Thymus (tissue), 11 donors: Measurements from ENCODE around the gene DENND4A. TPM values are rescaled to one million over a fixed set of nuclear protein-coding genes. Genes with fewer than 3 reads are reported as not detected.

Experiments used
- DNase-seq, 9 donors: peaks; one replicate each; pipeline ENCODE4 v3.0.0-alpha.2; 2013; ENCODE audit warnings: low spot score in 9 of 9, low read depth in 6 of 9, missing footprints in 1 of 9
- H3K27ac ChIP-seq, 2 donors: one replicate each; pipeline ENCODE4 v1.5.1; 2013; ENCODE audit warnings: control low read depth in 1 of 2, low read depth in 1 of 2, low read length in 1 of 2, mild to moderate bottlenecking in 1 of 2, moderate library complexity in 1 of 2
- H3K27me3 ChIP-seq, 2 donors: one replicate each; pipeline ENCODE4 v1.5.1; 2013; ENCODE audit warnings: low read length in 1 of 2; ENCODE audit not compliant: control insufficient read depth in 2 of 2, insufficient read depth in 1 of 2
- H3K36me3 ChIP-seq, 2 donors: one replicate each; pipeline ENCODE4 v1.5.1; 2013; ENCODE audit warnings: low read length in 1 of 2, mild to moderate bottlenecking in 1 of 2, moderate library complexity in 1 of 2; ENCODE audit not compliant: control insufficient read depth in 2 of 2, insufficient read depth in 2 of 2
- H3K4me1 ChIP-seq, 2 donors: one replicate each; pipeline ENCODE4 v1.5.1; 2013; ENCODE audit warnings: low read length in 2 of 2; ENCODE audit not compliant: control insufficient read depth in 2 of 2, insufficient read depth in 2 of 2
- H3K4me3 ChIP-seq, 2 donors: one replicate each; pipeline ENCODE4 v1.5.1; 2013; ENCODE audit warnings: low read length in 2 of 2, control low read depth in 1 of 2, mild to moderate bottlenecking in 1 of 2
- H3K9me3 ChIP-seq, 2 donors: one replicate each; pipeline ENCODE4 v1.5.1; 2013; ENCODE audit warnings: low read length in 1 of 2, mild to moderate bottlenecking in 1 of 2; ENCODE audit not compliant: control insufficient read depth in 2 of 2, insufficient read depth in 1 of 2
- WGBS: extraction: QIAGEN DNeasy Blood & Tissue Kit; methylation state at CpG from one replicate; pipeline ENCODE4 v1.1.7; 2013; 5-methylcytosine and 5-hydroxymethylcytosine counted together
- polyA plus RNA-seq: library from polyadenylated mRNA; stranded (reverse); fragments of 200-250 nt; gene quantifications from one replicate; pipeline ENCODE4 v1.2.3, GENCODE V29; 2013
- total RNA-seq: library from RNA; stranded (reverse); fragments of 120-200 nt; gene quantifications from one replicate; pipeline ENCODE4 v1.2.4, GENCODE V29; 2013
- donor health status: healthy.

The DENND4A gene
- total and polyA plus RNA-seq, 2 donors = 15.9 to 23.8 TPM

DNA sequence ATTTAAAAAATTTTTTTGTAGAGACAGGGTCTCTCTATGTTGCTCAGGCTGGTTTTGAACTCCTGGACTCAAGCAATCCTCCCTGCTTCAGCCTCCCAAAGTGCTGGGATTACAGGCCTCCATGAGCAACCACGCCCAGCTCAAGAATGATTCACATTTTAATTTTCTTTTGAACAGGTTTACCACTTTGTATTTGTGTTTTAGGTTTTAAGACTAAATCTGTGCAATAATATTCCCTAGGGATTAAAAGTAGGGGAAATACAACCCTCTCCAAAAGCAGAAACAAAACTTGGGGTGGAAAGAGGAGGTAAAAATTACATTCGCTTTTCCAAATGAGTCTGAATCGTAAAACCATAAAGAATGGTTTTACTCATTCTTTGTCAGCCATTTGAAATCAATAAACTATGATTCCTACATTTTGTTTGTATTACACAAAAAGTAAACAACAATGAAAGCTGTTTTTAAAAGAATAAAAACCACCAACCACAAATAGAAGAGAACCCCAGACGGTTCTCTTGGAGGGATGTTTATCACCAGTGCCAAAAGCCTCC lies 132.5 kb downstream of the DENND4A start:
- no peaks in the 10 kb centered on the region for H3K27me3 ChIP-seq
- no peaks in the 10 kb centered on the region for H3K9me3 ChIP-seq
- no peak for DNase-seq
- no peaks in the 10 kb centered on the region for H3K4me1 ChIP-seq
- 97% methylated on average over 4 of the region's 4 CpGs for WGBS
- peaks cover 7 to 36% of the 10 kb centered on the region in 2 donors for H3K36me3 ChIP-seq
- H3K4me3 ChIP-seq = no peak overlapping the region
- H3K27ac ChIP-seq = no peak overlapping the region

DNA sequence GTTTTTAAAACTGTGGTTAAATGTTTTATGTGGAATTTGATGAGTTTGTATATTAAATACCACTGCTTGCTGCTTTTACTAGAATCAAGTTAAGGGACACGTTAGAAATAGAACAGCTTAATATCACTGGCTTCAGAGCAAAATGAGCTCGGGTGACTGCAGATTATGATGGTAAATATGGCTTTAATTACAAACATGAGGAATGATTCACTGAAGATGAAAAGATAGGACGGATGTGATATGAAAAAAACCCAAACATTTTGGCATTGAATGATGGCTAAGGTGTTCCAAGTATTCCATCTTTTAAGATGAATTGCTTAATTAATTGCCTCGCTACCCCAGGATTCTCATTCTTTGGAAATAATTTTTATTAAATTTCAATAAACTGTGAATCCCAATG lies 136.6 kb downstream of the DENND4A start:
- Histone ChIP-seq H3K9me3 (no peaks in the 10 kb centered on the region), H3K27me3 (no peaks in the 10 kb centered on the region), H3K4me1 (no peaks in the 10 kb centered on the region), H3K36me3 (peaks cover 10 to 30% of the 10 kb centered on the region in 2 donors), H3K27ac (no peak overlapping the region), H3K4me3 (no peak overlapping the region)
- WGBS = 92% methylated on average over 4 of the region's 4 CpGs
- DNase-seq = no peak

DNA sequence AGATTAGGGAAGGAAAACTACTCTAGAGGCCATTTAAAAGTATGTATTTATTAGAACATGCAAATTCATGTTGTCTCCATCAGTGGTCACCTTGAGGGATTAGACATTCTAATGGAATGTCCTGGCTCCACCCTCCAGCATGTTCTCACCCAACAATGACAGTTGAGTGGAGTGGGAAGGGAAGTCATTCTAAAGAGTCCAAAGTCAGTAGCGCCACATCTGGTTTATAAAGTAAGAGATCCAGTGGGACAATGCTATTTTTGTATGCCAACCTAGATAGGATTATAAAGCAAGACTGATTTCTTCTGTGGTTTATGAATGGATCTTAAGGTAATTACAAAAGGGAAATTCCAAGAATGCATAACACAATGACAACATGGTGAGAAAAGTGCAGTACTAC lies 137.1 kb downstream of the DENND4A start:
- 100% methylated on average over 1 of the region's 1 CpG for WGBS
- no peaks in the 10 kb centered on the region for H3K9me3 ChIP-seq
- no peak overlapping the region for H3K4me3 ChIP-seq
- no peaks in the 10 kb centered on the region for H3K27me3 ChIP-seq
- no peak for DNase-seq
- H3K27ac ChIP-seq = no peak overlapping the region
- H3K36me3 ChIP-seq = peaks cover 10 to 27% of the 10 kb centered on the region in 2 donors
- no peaks in the 10 kb centered on the region for H3K4me1 ChIP-seq

DNA sequence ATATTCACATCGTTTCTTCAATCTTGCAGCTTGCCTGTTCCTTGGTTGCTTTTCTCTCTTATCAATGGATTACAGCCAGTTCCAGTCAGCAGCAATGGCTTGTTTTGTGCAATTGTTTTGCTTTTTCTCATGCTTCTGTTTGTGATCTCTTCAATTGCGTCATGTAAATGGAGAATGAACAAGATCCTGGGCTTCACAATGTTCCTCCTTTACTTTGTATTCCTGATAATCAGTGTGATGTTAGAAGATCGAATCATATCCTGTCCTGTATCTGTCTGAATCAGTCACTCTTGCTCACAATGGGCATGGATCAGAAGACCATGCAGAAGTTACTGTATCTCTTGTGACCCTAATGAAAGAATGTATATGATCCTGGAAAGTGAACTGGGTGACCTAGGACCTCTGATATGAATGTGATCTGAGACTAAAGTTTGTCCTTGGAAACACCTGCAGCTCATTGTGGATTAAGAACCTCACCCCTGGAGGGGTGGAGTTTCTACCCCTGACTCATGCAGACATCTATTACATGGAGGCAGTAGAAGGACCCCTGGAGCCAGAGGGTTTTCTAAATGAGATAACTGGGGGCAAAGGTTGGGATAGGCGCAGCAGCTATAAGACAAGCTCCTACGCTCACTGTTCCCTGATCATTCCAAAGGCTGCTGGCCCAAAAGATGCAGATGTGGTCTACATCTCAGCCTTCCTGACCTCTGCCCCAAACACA lies 138.1 kb downstream of the DENND4A start:
- Histone ChIP-seq H3K27ac (no peak overlapping the region), H3K36me3 (peaks cover 10 to 19% of the 10 kb centered on the region in 2 donors)
- WGBS = 98% methylated on average over 5 of the region's 5 CpGs

DNA sequence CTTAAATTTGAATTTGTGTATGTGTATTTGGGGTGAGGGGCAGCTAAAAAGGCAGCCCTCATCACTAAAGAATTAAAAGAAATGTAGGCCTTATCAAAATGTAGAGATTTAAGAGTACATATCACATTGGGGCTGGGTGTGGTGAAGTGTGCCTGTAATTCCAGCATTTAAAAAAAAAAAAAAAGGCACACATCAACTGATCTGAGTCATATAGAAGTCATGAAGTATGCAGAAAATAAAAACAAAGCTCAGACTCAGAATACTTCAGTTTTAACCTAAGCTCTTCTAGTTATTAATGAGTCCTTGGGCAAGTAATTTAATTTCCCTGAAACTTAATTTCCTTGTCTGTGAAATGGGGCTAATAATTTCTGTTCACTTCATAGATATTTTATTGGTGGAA lies 138.8 kb downstream of the DENND4A start:
- no peak overlapping the region for H3K4me3 ChIP-seq
- no peaks in the 10 kb centered on the region for H3K27me3 ChIP-seq
- no peaks in the 10 kb centered on the region for H3K9me3 ChIP-seq
- H3K27ac ChIP-seq = no peak overlapping the region
- H3K36me3 ChIP-seq = peaks cover 10 to 16% of the 10 kb centered on the region in 2 donors
- DNase-seq = no peak
- no peaks in the 10 kb centered on the region for H3K4me1 ChIP-seq

More for the DNA sequence above, 138.1 kb downstream of the DENND4A start:
- Histone ChIP-seq H3K27me3 (no peaks in the 10 kb centered on the region), H3K9me3 (no peaks in the 10 kb centered on the region), H3K4me3 (no peak overlapping the region), H3K4me1 (no peaks in the 10 kb centered on the region)
- DNase-seq = no peak

DNA sequence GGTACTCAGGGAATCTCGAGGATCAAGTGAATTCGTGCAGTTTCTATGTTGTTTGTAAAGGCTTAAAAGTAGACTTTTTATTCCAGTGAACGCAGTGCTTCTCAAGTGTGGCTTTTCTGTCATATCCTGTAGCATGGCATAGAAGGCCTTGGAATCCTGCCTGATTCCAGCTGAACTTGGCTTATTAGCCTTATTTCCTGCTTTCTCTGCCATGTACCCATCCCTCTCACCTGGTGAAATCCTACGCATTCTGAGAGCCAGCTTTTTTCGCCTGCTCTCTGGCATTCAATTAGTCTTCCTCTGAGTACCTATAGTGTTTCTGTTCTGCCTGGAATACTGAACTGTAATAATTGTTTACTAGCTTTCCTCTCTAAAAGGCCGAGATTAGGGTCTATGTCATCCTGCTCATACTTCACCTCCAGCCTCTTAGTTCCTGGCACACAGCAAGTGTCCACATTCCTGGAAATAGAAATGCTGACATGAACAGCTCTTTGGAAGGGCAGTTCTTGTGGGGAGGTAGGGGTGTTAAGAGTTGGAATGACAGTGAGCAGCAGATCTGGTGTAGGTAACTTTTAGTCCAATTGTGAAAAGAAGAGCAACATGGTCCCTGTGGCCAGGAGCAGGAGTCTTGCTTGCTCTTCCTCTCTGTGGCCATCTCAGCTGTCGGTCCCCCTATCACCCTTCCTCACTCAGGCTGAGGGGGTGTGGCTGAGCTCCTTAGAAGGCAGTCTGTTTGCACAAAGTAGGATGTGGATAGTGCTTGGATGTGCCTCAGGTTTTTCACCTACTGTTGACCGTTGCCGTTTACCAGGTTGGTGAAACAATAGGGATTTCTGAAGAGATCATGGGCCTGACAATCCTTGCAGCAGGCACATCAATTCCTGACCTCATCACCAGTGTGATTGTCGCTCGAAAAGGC lies 140.0 kb downstream of the DENND4A start:
- no peaks in the 10 kb centered on the region for H3K9me3 ChIP-seq
- H3K27ac ChIP-seq = no peak overlapping the region
- peaks cover 7 to 13% of the 10 kb centered on the region in 2 donors for H3K36me3 ChIP-seq
- H3K4me3 ChIP-seq = no peak overlapping the region
- 92% methylated on average over 11 of the region's 11 CpGs for WGBS
- H3K27me3 ChIP-seq = no peaks in the 10 kb centered on the region
- H3K4me1 ChIP-seq = no peaks in the 10 kb centered on the region
- no peak for DNase-seq

DNA sequence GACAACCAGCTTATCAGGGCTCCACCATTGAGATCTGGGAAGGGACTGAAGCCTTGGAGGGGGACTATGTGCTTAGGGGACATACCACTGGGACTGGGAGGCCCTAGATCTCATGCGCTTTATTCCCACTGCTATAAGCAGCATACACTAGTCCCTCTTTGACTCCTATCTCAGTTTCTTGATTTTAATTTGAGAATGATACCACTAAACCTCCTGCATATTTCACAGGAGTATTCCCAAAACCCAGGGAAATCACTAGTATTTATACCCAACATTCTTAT lies 141.1 kb downstream of the DENND4A start:
- H3K27ac ChIP-seq = no peak overlapping the region
- no peaks in the 10 kb centered on the region for H3K27me3 ChIP-seq
- no peak for DNase-seq
- H3K9me3 ChIP-seq = no peaks in the 10 kb centered on the region
- 100% methylated on average over 1 of the region's 1 CpG for WGBS
- H3K36me3 ChIP-seq = peaks cover 6 to 11% of the 10 kb centered on the region in 2 donors
- no peaks in the 10 kb centered on the region for H3K4me1 ChIP-seq
- no peak overlapping the region for H3K4me3 ChIP-seq

DNA sequence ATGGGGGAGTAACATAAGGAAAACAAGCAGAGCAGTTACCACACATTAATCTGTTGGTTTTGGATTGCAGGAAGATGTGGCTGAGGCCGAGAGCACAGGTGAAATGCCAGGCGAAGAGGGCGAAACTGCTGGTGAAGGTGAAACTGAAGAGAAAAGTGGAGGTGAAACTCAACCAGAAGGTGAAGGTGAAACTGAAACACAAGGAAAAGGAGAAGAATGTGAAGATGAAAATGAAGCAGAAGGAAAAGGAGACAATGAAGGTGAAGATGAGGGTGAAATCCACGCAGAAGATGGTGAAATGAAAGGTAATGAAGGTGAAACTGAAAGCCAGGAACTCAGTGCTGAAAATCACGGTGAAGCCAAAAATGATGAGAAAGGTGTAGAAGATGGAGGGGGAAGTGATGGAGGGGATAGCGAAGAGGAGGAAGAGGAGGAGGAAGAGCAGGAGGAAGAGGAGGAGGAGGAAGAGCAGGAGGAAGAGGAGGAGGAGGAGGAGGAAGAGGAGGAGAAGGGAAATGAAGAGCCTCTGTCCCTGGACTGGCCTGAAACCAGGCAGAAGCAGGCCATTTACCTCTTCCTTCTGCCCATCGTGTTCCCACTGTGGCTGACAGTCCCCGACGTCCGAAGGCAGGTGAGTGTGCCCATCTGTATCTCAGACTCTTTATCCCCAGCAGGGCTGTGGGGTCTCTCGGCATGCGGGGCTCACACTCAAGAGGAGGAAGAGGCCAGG lies 141.6 kb downstream of the DENND4A start:
- Histone ChIP-seq H3K9me3 (no peaks in the 10 kb centered on the region), H3K36me3 (peaks cover 3 to 10% of the 10 kb centered on the region in 2 donors), H3K4me3 (no peak overlapping the region), H3K27me3 (no peaks in the 10 kb centered on the region), H3K4me1 (no peaks in the 10 kb centered on the region), H3K27ac (no peak overlapping the region)
- WGBS = 99% methylated on average over 12 of the region's 12 CpGs
- no peak for DNase-seq

DNA sequence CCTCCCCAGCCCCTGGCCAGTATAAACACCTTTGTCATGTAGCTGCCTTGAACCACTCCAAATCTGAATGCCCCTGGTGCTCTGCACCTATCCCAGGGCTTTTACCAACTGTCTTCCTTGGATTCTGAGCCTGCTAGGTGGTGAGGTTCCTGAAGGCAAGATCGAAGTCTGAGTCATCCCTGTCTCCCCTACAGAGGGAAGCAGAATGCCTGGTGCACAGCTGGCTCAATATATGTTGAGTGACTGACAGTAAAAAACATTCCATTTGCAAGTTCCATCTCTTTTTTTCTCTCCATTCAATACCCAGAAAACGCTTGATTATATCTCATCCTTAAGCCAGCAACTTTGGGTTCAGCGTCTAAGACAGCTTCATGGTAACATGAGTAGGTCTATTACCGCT lies 145.6 kb downstream of the DENND4A start:
- Histone ChIP-seq H3K36me3 (peaks cover 4 to 6% of the 10 kb centered on the region in 2 donors), H3K27me3 (no peaks in the 10 kb centered on the region), H3K27ac (no peak overlapping the region), H3K9me3 (no peaks in the 10 kb centered on the region), H3K4me1 (no peaks in the 10 kb centered on the region), H3K4me3 (no peak overlapping the region)
- no peak for DNase-seq
- 96% methylated on average over 4 of the region's 4 CpGs for WGBS
